ENCODE measurements around the gene GBGT1.

The GBGT1 gene

GRCh38 chr9:133166392-133166791, 2.7 kb upstream of the GBGT1 start:
- H3K27ac ChIP-seq (ENCODE audit: low read depth, low read length), result no peak overlapping the region
- no peak overlapping the region for H3K9ac ChIP-seq (ENCODE audit: low read depth in 1 of 2, low read length in 2 of 2)
- no peaks in the 10 kb centered on the region for H3K9me3 ChIP-seq (ENCODE audit: control insufficient read depth in 1 of 2, low read length in 2 of 2)
- H3K27me3 ChIP-seq (ENCODE audit: control insufficient read depth in 1 of 2, insufficient read depth in 2 of 2, low read length in 2 of 2), result no peaks in the 10 kb centered on the region
- no peak overlapping the region for H3K4me3 ChIP-seq (ENCODE audit: low read depth in 1 of 2, low read length in 2 of 2)
- peaks cover 6 to 15% of the 10 kb centered on the region in 2 donors for H3K4me1 ChIP-seq (ENCODE audit: control insufficient read depth in 1 of 2, insufficient read depth in 2 of 2, low read length in 2 of 2)
- no peaks in the 10 kb centered on the region for H3K36me3 ChIP-seq (ENCODE audit: control insufficient read depth in 1 of 2, insufficient read depth in 2 of 2, low read length in 2 of 2)

- no peaks in the 10 kb centered on the region for H3K27me3 ChIP-seq (ENCODE audit: control insufficient read depth in 1 of 2, insufficient read depth in 2 of 2, low read length in 2 of 2)
- H3K9ac ChIP-seq (ENCODE audit: low read depth in 1 of 2, low read length in 2 of 2), result no peak overlapping the region
- H3K4me3 ChIP-seq (ENCODE audit: low read depth in 1 of 2, low read length in 2 of 2), result no peak overlapping the region
- no peak overlapping the region for H3K27ac ChIP-seq (ENCODE audit: low read depth, low read length)
- H3K36me3 ChIP-seq (ENCODE audit: control insufficient read depth in 1 of 2, insufficient read depth in 2 of 2, low read length in 2 of 2), result no peaks in the 10 kb centered on the region
- H3K9me3 ChIP-seq (ENCODE audit: control insufficient read depth in 1 of 2, low read length in 2 of 2), result no peaks in the 10 kb centered on the region
- H3K4me1 ChIP-seq (ENCODE audit: control insufficient read depth in 1 of 2, insufficient read depth in 2 of 2, low read length in 2 of 2), result peaks cover 10 to 15% of the 10 kb centered on the region in 2 donors
Observed at GRCh38 chr9:133165452-133165730, 1.7 kb upstream of the GBGT1 start.

GRCh38 chr9:133164191-133164590, 477 bp upstream of the GBGT1 start:
- H3K36me3 ChIP-seq (ENCODE audit: control insufficient read depth in 1 of 2, insufficient read depth in 2 of 2, low read length in 2 of 2), result no peaks in the 10 kb centered on the region
- peak overlapping the region; percentile 63 to 73 for H3K4me3 ChIP-seq (ENCODE audit: low read depth in 1 of 2, low read length in 2 of 2)
- H3K9ac ChIP-seq (ENCODE audit: low read depth in 1 of 2, low read length in 2 of 2), result peak overlapping the region; percentile 56 to 85
- H3K27me3 ChIP-seq (ENCODE audit: control insufficient read depth in 1 of 2, insufficient read depth in 2 of 2, low read length in 2 of 2), result no peaks in the 10 kb centered on the region
- H3K4me1 ChIP-seq (ENCODE audit: control insufficient read depth in 1 of 2, insufficient read depth in 2 of 2, low read length in 2 of 2), result peaks cover 10 to 15% of the 10 kb centered on the region in 2 donors
- H3K9me3 ChIP-seq (ENCODE audit: control insufficient read depth in 1 of 2, low read length in 2 of 2), result no peaks in the 10 kb centered on the region
- H3K27ac ChIP-seq (ENCODE audit: low read depth, low read length), result no peak overlapping the region

GRCh38 chr9:133162861-133163503, 732 bp downstream of the GBGT1 start:
- H3K27ac ChIP-seq (ENCODE audit: low read depth, low read length), result no peak overlapping the region
- H3K4me1 ChIP-seq (ENCODE audit: control insufficient read depth in 1 of 2, insufficient read depth in 2 of 2, low read length in 2 of 2), result peaks cover 10 to 15% of the 10 kb centered on the region in 2 donors
- H3K36me3 ChIP-seq (ENCODE audit: control insufficient read depth in 1 of 2, insufficient read depth in 2 of 2, low read length in 2 of 2), result no peaks in the 10 kb centered on the region
- H3K9me3 ChIP-seq (ENCODE audit: control insufficient read depth in 1 of 2, low read length in 2 of 2), result no peaks in the 10 kb centered on the region
- peak overlapping the region; percentile 56 to 85 for H3K9ac ChIP-seq (ENCODE audit: low read depth in 1 of 2, low read length in 2 of 2)
- no peaks in the 10 kb centered on the region for H3K27me3 ChIP-seq (ENCODE audit: control insufficient read depth in 1 of 2, insufficient read depth in 2 of 2, low read length in 2 of 2)
- peak overlapping the region; percentile 63 to 73 for H3K4me3 ChIP-seq (ENCODE audit: low read depth in 1 of 2, low read length in 2 of 2)

- Histone ChIP-seq H3K27me3 (ENCODE audit: control insufficient read depth in 1 of 2, insufficient read depth in 2 of 2, low read length in 2 of 2) (no peaks in the 10 kb centered on the region), H3K4me1 (ENCODE audit: control insufficient read depth in 1 of 2, insufficient read depth in 2 of 2, low read length in 2 of 2) (peaks cover 10 to 15% of the 10 kb centered on the region in 2 donors), H3K9ac (ENCODE audit: low read depth in 1 of 2, low read length in 2 of 2) (peak overlapping the region in 1 of 2 donors; percentile 14), H3K4me3 (ENCODE audit: low read depth in 1 of 2, low read length in 2 of 2) (no peak overlapping the region), H3K9me3 (ENCODE audit: control insufficient read depth in 1 of 2, low read length in 2 of 2) (no peaks in the 10 kb centered on the region), H3K27ac (ENCODE audit: low read depth, low read length) (no peak overlapping the region), H3K36me3 (ENCODE audit: control insufficient read depth in 1 of 2, insufficient read depth in 2 of 2, low read length in 2 of 2) (no peaks in the 10 kb centered on the region)
Observed at GRCh38 chr9:133161547-133161950, 2.2 kb downstream of the GBGT1 start.

- H3K27me3 ChIP-seq (ENCODE audit: control insufficient read depth in 1 of 2, insufficient read depth in 2 of 2, low read length in 2 of 2), result no peaks in the 10 kb centered on the region
- peak overlapping the region in 1 of 2 donors; percentile 14 for H3K9ac ChIP-seq (ENCODE audit: low read depth in 1 of 2, low read length in 2 of 2)
- H3K27ac ChIP-seq (ENCODE audit: low read depth, low read length), result no peak overlapping the region
Observed at GRCh38 chr9:133160742-133161546, 2.8 kb downstream of the GBGT1 start.

GRCh38 chr9:133158695-133159094, 5.0 kb downstream of the GBGT1 start:
- Histone ChIP-seq H3K36me3 (ENCODE audit: control insufficient read depth in 1 of 2, insufficient read depth in 2 of 2, low read length in 2 of 2) (no peaks in the 10 kb centered on the region), H3K27me3 (ENCODE audit: control insufficient read depth in 1 of 2, insufficient read depth in 2 of 2, low read length in 2 of 2) (no peaks in the 10 kb centered on the region), H3K9me3 (ENCODE audit: control insufficient read depth in 1 of 2, low read length in 2 of 2) (no peaks in the 10 kb centered on the region)

More at GRCh38 chr9:133160742-133161546, 2.8 kb downstream of the GBGT1 start:
- no peaks in the 10 kb centered on the region for H3K36me3 ChIP-seq (ENCODE audit: control insufficient read depth in 1 of 2, insufficient read depth in 2 of 2, low read length in 2 of 2)
- peaks cover 10 to 15% of the 10 kb centered on the region in 2 donors for H3K4me1 ChIP-seq (ENCODE audit: control insufficient read depth in 1 of 2, insufficient read depth in 2 of 2, low read length in 2 of 2)
- no peak overlapping the region for H3K4me3 ChIP-seq (ENCODE audit: low read depth in 1 of 2, low read length in 2 of 2)
- H3K9me3 ChIP-seq (ENCODE audit: control insufficient read depth in 1 of 2, low read length in 2 of 2), result no peaks in the 10 kb centered on the region

GRCh38 chr9:133155156-133155555, 8.6 kb downstream of the GBGT1 start:
- Histone ChIP-seq H3K27ac (ENCODE audit: low read depth, low read length) (no peak overlapping the region), H3K4me1 (ENCODE audit: control insufficient read depth in 1 of 2, insufficient read depth in 2 of 2, low read length in 2 of 2) (no peaks in the 10 kb centered on the region), H3K9ac (ENCODE audit: low read depth in 1 of 2, low read length in 2 of 2) (no peak overlapping the region), H3K9me3 (ENCODE audit: control insufficient read depth in 1 of 2, low read length in 2 of 2) (no peaks in the 10 kb centered on the region), H3K27me3 (ENCODE audit: control insufficient read depth in 1 of 2, insufficient read depth in 2 of 2, low read length in 2 of 2) (no peaks in the 10 kb centered on the region), H3K36me3 (ENCODE audit: control insufficient read depth in 1 of 2, insufficient read depth in 2 of 2, low read length in 2 of 2) (no peaks in the 10 kb centered on the region), H3K4me3 (ENCODE audit: low read depth in 1 of 2, low read length in 2 of 2) (no peak overlapping the region)

More at GRCh38 chr9:133158695-133159094, 5.0 kb downstream of the GBGT1 start:
- Histone ChIP-seq H3K9ac (ENCODE audit: low read depth in 1 of 2, low read length in 2 of 2) (no peak overlapping the region), H3K4me1 (ENCODE audit: control insufficient read depth in 1 of 2, insufficient read depth in 2 of 2, low read length in 2 of 2) (peaks cover 4 to 8% of the 10 kb centered on the region in 2 donors), H3K27ac (ENCODE audit: low read depth, low read length) (no peak overlapping the region), H3K4me3 (ENCODE audit: low read depth in 1 of 2, low read length in 2 of 2) (no peak overlapping the region)

- Histone ChIP-seq H3K9me3 (ENCODE audit: control insufficient read depth in 1 of 2, low read length in 2 of 2) (no peaks in the 10 kb centered on the region), H3K9ac (ENCODE audit: low read depth in 1 of 2, low read length in 2 of 2) (no peak overlapping the region), H3K4me3 (ENCODE audit: low read depth in 1 of 2, low read length in 2 of 2) (no peak overlapping the region), H3K27me3 (ENCODE audit: control insufficient read depth in 1 of 2, insufficient read depth in 2 of 2, low read length in 2 of 2) (no peaks in the 10 kb centered on the region), H3K36me3 (ENCODE audit: control insufficient read depth in 1 of 2, insufficient read depth in 2 of 2, low read length in 2 of 2) (no peaks in the 10 kb centered on the region), H3K27ac (ENCODE audit: low read depth, low read length) (no peak overlapping the region), H3K4me1 (ENCODE audit: control insufficient read depth in 1 of 2, insufficient read depth in 2 of 2, low read length in 2 of 2) (peaks cover 0 to 4% of the 10 kb centered on the region in 2 donors)
Observed at GRCh38 chr9:133154097-133154989, 9.4 kb downstream of the GBGT1 start.
